Measurements from ENCODE around the gene GLIS1. TPM values are rescaled to one million over a fixed set of nuclear protein-coding genes. Genes with fewer than 3 reads are reported as not detected.

GLIS1 gene
- total RNA-seq, 1 donor from 2014 or later, result not detected

DNA sequence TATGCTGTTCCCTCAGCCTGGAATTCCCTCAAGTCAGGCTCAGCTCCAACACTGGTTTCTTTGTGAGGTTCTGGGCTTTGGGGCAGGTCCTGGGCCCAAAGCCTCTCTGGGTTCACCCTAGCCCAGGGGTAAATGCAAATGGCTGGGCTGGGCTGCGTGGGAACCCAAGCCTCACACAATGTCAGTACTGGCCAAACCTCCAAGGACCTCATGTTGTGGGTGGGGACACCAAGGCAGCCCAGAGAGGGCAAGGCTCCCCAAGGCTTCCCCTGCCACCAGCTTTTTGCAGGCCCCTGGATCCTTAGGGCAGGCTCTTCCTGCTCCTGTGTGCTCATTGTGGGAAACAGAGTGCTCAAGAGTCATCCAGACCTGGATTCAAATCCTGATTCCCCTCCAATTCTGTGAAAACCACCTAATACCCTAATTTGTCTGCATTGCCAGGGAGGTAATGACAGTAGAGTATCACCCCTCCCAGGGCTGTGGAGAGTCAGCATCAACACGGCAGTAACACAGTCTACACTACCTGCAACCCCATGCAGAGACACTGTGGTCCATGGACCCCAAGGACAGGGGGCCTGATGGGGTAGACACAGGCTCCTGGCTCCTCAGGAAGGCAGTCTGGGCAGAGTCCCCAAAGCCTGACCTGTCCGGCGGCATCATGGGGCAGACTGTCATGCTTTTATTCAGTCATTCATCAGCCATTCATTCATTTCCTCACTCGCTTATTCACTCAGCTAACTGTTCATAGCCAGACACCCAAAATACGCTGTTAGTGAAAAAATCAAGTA lies 194.0 kb downstream of the GLIS1 start:
- no peaks in the 10 kb centered on the region for H3K4me1 ChIP-seq
- no peaks in the 10 kb centered on the region for H3K27me3 ChIP-seq
- intact Hi-C loops (cut with DNase I), result no loop called here
- TF ChIP-seq, protein P1, sequence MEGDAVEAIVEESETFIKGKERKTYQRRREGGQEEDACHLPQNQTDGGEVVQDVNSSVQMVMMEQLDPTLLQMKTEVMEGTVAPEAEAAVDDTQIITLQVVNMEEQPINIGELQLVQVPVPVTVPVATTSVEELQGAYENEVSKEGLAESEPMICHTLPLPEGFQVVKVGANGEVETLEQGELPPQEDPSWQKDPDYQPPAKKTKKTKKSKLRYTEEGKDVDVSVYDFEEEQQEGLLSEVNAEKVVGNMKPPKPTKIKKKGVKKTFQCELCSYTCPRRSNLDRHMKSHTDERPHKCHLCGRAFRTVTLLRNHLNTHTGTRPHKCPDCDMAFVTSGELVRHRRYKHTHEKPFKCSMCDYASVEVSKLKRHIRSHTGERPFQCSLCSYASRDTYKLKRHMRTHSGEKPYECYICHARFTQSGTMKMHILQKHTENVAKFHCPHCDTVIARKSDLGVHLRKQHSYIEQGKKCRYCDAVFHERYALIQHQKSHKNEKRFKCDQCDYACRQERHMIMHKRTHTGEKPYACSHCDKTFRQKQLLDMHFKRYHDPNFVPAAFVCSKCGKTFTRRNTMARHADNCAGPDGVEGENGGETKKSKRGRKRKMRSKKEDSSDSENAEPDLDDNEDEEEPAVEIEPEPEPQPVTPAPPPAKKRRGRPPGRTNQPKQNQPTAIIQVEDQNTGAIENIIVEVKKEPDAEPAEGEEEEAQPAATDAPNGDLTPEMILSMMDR (IDR thresholded peaks at IDR 0.05), result no peak
- H3K36me3 ChIP-seq, result no peaks in the 10 kb centered on the region
- H3K27ac ChIP-seq, result no peak overlapping the region
- no peak overlapping the region for H3K4me3 ChIP-seq
- DNase-seq (ENCODE audit: low spot score in 2 of 2), result peak in 1 of 2 donors; percentile 41
- no peaks in the 10 kb centered on the region for H3K9me3 ChIP-seq

DNA sequence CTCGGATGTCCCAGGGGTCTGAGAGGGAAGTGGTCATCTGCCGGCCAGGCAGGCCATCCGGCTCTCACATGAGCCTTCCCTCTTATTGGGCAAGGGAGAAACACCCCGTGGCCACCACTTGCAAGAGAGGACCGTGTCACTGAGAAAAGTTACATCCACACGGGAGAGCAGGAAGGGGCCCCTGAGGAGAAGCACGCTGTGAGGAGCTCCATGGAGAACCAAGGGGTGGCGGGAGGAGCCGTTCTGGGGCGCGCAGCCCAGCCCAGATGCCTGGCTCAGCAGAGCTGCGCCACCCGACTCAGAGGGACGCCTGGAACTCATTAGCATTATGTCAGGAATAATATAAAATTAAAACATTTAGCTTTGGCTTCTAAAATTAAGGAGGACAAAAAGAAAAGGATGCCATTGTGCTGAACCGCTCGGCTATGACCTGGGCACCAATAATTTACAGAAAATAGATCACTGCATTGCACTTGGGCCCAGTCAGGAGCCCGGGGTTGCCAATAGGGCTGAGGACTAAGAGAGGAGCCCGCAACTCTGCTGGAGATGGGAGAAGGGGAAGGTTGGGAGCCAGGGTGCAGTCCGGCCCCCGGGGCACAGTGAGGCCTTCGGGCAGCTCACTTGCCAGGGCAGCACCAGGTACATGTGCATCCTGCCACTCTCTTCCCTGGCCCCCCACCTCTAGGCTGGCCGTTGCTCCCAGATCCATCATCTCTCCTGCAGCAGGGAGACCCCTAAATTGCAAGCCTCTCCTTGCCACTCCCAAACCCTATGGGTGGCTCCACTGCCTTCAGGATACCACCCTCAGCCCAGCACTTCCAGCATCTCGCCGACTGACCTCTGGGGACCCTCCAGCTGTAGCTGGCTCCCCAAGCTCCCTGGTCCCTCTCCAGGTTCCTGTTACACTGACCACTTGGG lies 194.9 kb downstream of the GLIS1 start:
- Histone ChIP-seq H3K4me1 (no peaks in the 10 kb centered on the region), H3K27me3 (no peaks in the 10 kb centered on the region), H3K9me3 (no peaks in the 10 kb centered on the region), H3K27ac (no peak overlapping the region), H3K4me3 (no peak overlapping the region), H3K36me3 (no peaks in the 10 kb centered on the region)
- TF ChIP-seq, protein P1 (IDR thresholded peaks at IDR 0.05), result no peak
- intact Hi-C loops (cut with DNase I), result no loop called here
- DNase-seq (ENCODE audit: low spot score in 2 of 2), result peak in 1 of 2 donors; percentile 43

DNA sequence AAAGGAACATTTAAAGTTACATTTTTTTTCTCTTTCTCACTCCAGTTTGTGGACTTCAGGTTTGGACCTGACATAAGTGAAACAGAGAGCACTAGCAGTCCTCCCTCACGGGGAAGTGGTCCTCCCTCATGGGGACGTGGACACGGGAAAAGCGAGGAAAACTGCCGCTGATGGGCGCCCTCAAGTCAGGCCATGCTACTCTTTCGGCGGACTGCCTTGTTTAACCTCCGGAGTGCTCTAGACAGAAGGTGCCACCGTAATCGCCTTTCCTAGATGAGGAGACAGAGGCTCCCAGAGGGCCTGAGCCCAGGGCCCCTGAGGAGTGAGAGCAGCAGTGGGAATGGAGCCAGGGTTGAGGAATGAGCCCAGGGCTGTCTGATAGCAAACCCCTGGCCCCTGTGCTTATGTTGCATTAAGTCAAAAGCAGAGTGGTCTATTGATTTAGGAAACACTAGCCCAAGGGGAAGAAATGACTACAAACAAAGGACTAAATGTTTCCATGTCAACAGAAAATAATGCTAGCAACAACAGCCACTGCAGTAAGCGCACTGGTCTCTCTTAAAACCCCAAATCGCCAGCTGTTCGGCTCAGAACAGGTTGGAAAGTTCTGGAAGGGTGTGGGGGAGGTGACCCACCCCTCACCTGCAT lies 195.7 kb downstream of the GLIS1 start:
- no peak for DNase-seq (ENCODE audit: low spot score in 2 of 2)
- intact Hi-C loops (cut with DNase I), result no loop called here

DNA sequence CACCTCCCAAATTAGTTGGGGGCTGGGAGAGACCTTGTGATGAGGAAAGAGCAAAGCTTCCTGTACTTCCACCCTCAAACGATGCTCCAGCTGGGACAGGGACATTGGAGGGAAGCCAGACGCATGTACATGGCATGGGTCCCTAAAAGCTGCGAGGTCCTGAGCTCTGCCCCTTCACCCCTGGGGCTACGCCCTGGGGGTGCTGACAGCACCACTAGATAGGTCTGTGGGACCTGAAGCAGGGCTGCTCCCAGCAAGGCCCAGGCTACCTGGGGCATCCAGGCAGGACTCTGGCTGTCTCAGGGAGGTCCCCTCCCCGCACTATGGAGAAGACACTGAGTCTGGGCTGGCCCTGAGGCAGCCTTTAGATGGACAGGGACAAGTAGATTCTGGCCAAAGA lies 196.4 kb downstream of the GLIS1 start:
- Histone ChIP-seq H3K9me3 (no peaks in the 10 kb centered on the region), H3K27me3 (no peaks in the 10 kb centered on the region), H3K36me3 (no peaks in the 10 kb centered on the region), H3K4me3 (no peak overlapping the region), H3K4me1 (no peaks in the 10 kb centered on the region), H3K27ac (no peak overlapping the region)
- TF ChIP-seq, protein P1 (IDR thresholded peaks at IDR 0.05), result no peak
- no peak for DNase-seq (ENCODE audit: low spot score in 2 of 2)
- intact Hi-C loops (cut with DNase I), result no loop called here

More for the DNA sequence above, 195.7 kb downstream of the GLIS1 start:
- Histone ChIP-seq H3K4me1 (no peaks in the 10 kb centered on the region), H3K27me3 (no peaks in the 10 kb centered on the region), H3K36me3 (no peaks in the 10 kb centered on the region), H3K27ac (no peak overlapping the region), H3K9me3 (no peaks in the 10 kb centered on the region), H3K4me3 (no peak overlapping the region)
- TF ChIP-seq, protein P1 (IDR thresholded peaks at IDR 0.05), result no peak

DNA sequence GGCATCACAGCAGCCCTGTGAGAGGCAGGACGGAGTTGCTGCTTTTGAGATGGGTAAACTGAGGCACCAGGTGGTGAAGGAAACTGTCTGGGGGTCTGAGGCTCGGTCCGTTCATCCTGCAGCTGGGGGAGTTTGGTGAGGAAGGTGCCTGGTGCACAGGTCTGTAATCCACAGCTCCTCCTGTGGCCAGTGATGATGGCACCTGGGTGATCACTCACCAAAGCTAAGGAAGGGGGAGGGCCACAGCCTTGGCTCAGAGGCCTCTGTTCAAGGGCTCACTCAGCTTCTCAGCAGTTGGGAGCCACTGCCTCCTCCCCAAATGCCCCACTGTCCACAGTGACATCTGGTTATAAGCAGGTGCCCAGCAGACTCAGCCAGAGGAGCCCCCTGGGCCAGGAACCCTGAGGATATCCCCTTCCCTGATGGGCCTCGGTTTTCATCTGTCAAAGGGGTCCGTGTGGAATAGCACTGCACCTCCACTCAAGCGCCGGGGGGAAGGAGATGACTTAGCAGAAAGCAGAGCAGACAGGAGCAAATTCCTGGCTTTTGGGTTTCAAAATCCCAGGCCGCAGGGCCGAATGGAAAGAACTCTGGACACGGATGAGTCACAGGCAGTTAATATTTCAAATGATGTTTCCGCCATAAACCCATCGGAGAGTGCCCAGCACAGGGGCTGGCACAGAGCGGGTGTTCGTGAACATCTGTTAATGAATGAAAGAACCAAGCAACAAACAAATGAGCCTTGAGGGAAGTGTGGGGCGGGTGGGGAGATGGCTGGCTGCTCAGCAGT lies 197.0 kb downstream of the GLIS1 start:
- H3K9me3 ChIP-seq, result no peaks in the 10 kb centered on the region
- no peaks in the 10 kb centered on the region for H3K4me1 ChIP-seq
- no peak overlapping the region for H3K4me3 ChIP-seq
- no peaks in the 10 kb centered on the region for H3K27me3 ChIP-seq
- no peaks in the 10 kb centered on the region for H3K36me3 ChIP-seq
- intact Hi-C loops (cut with DNase I), result no loop called here
- no peak overlapping the region for H3K27ac ChIP-seq
- DNase-seq (ENCODE audit: low spot score in 2 of 2), result no peak
- TF ChIP-seq, protein P1 (IDR thresholded peaks at IDR 0.05), result peak in 1 of 3 experiments; percentile 5
